Anterior cingulate cortex (tissue), 58 donors: Measurements from ENCODE around the gene CDC42EP5.
A peak's percentile ranks its signal among the peaks of the same experiment; 100 is the strongest.

Experiments
- DNase-seq, 58 donors: peaks; one replicate each; lab custom pipeline; 2025; lab: John Stamatoyannopoulos, UW

The CDC42EP5 gene

DNA sequence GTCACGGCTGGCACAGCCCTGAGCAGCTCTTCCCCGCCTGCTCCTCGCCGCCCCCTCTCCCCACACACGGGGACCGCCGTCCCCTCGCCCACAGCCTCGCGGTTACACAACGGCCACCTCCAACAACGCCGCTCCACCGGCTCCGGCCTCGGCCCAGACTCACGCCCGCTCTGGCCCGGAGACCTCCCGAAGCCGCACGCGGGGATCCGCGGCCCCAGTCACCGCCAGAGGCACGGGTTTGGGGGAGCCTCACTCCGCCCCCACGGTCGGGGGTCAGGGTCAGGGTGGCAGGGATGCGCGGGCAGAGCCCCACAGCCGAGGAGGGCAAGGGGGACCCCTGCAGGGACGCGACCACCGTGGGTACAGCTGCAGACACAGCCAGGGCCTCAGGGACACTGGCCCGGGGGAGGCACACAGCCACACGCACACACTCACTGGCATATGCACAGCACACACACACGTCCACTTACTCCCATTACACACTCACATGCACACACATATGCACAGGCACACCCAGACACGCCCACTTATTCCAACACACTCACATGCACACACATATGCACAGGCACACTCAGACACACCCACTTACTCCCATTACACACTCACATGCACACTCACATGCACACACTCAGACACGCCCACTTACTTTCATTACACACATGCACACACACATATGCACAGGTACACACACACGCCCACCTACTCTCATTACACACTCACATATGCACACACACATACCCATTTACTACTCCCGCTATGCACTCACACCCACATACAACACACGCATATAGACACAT is 56.2 kb downstream of the CDC42EP5 start:
- DNase-seq, result peak in 7 of 58 donors; percentile 24 to 57 (median 49)

DNA sequence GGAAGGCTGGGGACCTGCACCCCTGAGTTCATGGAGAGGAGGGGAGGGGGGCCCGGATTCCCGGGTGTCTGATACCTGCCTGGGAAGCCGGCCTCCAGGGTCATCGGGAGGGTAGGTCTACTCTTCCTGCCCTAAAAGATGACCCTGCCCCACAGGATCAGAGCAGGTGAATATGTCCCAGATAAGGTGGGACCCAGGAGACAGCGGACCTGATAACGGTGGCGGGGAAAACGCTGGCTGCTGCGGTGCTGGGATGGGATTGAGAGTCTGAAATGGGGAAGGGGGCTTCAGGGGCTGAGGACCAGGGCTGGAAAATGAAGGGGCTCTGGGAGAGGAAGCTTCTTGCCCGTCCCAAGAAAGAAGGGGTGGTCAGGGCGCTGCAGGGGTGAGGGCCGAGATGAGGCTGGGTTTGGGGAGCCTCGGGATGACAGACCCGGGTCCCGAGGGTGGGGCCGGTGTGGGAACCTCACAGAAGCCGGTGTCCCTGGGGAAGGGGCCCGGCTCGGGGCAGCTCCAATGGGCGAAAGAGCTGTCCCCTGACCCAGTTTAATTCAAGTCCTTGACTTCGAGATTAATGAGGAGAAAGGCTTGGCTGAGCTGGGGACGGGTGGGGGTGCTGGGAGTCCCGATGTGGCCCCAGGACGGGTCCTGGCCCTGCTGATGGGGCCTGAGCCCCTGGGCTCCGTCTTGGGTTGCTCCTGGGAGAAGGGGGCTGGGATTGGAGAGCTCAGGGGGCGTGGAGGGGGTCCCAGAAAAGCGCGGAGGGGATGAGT is 57.0 kb downstream of the CDC42EP5 start:
- peak in 4 of 58 donors; percentile 24 to 57 (median 38) for DNase-seq

DNA sequence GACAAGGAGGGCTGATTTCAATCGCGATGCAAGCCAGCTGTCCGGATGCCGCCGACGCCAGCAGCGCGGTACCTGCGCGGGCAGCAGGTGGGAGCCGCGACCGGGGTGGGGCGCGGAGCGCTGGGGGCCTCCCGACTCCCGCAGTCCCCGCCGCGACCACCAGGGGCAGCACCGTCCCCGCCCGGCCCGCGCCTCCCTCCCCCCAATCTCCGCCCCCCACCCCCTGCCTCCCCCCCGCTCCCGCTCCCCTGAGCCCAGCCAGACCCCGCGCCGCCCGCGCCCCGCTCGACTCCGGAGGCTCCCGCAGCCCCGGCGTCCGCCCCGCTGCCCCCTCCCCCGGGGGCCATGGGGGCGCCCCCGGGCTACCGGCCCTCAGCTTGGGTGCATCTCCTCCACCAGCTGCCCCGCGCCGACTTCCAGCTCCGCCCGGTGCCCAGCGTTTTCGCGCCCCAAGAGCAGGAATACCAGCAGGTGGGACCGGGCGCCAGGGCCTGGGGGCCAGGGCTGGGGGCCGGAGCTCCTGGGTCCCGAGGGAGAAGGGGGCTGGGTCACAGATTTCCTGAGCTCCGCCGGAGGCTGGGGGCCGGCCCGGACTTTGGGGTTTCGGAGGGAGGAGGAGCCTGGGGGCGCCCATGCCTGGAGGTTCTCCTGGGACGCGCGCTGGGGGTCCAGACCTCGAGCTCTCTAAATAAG is 57.7 kb downstream of the CDC42EP5 start, which contains the start of gene TTYH1:
TTYH1 (plus strand) TSS at position 257 of the 693 bp plus-strand sequence; CDS start at position 346, 89 bp downstream.
- DNase-seq, result peak in 47 of 58 donors; percentile 18 to 76 (median 48)
